ENCODE measurements around the gene PLBD2. TPM values are rescaled to one million over a fixed set of nuclear protein-coding genes. Genes with fewer than 3 reads are reported as not detected.
"Not testable (repeated sequence)": the region's sequence is repeated elsewhere in the genome, so short reads cannot be mapped to it uniquely, and the experiment has no call there.

PLBD2 gene
- polyA plus RNA-seq, 1 experiment: 16.0 TPM

DNA sequence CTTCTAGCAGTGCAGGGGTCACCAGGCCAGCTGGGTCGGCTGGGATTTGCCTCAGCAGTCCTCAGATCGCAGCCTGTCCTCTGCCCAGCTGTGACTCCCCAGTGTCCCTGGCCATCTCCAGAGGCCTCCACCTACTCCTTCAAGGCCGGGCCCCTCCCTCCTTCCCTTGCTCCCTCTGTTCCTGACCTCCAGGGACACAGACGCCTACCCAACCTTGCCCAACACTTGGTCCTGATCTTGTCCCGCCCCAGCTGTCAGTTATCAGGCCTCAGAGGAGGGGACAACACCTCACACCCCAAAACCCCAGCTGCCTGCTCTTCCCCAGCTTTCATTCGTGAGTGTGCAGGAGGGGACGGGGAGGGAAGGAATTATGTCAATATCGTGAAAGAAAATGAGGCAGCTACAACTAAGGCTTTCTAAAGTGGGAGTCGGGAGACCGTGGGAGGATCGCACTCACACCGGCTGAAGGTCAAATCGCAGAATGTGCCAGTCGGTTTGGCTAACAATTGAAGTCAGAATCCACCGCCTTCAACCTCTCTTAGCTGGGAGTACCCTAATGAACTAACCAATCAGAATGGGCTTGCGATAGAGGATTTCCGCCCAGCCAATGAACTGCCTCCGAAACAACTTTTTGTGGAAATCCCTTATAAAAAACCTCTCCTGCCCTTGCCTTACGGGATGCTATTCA, 9.4 kb upstream of the PLBD2 start:
- POLR2A ChIA-PET: no interaction called here
- Histone ChIP-seq H3K9me3 (ENCODE audit: control insufficient read depth, insufficient read depth, low read length) (no peaks in the 10 kb centered on the region), H3K27ac (ENCODE audit: low read depth, low read length) (peak overlapping the region; percentile 11), H3K4me3 (ENCODE audit: low read depth, low read length) (no peak overlapping the region), H3K27me3 (ENCODE audit: control insufficient read depth, insufficient read depth, low read length) (peaks cover 7% of the 10 kb centered on the region)
- DNase-seq (ENCODE audit: low read depth, low spot score): no peak
- CTCF ChIA-PET: no interaction called here
- TF ChIP-seq CTCF (IDR thresholded peaks at IDR 0.05; ENCODE audit: low read depth, low read length): no peak

GRCh38 chr12:113351089-113351488, 7.3 kb upstream of the PLBD2 start:
- H3K27me3 ChIP-seq (ENCODE audit: control insufficient read depth, insufficient read depth, low read length): peaks cover 7% of the 10 kb centered on the region
- H3K27ac ChIP-seq (ENCODE audit: low read depth, low read length): no peak overlapping the region
- no peak for TF ChIP-seq CTCF (IDR thresholded peaks at IDR 0.05; ENCODE audit: low read depth, low read length)
- H3K4me3 ChIP-seq (ENCODE audit: low read depth, low read length): no peak overlapping the region
- DNase-seq (ENCODE audit: low read depth, low spot score): no peak
- ChIA-PET CTCF (no interaction called here), POLR2A (no interaction called here)
- H3K9me3 ChIP-seq (ENCODE audit: control insufficient read depth, insufficient read depth, low read length): no peaks in the 10 kb centered on the region

DNA sequence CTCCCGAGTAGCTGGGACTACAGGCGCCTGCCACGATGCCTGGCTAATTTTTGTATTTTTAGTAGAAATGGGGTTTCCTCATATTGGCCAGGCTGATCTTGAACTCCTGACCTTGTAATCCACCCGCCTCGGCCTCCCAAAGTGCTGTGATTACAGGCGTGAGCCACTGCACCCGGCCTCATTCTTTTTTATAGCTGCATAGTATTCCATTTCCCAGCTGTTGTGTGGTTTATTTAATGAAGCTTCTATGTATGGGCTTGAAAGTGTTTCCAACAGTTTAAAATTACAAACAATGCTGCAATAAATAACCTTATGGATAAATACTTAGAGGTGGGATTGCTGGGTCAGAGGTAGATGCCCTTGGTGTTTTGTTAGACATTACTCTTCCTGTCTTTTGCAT, 4.2 kb upstream of the PLBD2 start:
- POLR2A ChIA-PET; DNase-seq (ENCODE audit: low read depth, low spot score); H3K4me3 ChIP-seq (ENCODE audit: low read depth, low read length); H3K9me3 ChIP-seq (ENCODE audit: control insufficient read depth, insufficient read depth, low read length); H3K27me3 ChIP-seq (ENCODE audit: control insufficient read depth, insufficient read depth, low read length); H3K27ac ChIP-seq (ENCODE audit: low read depth, low read length): not testable (repeated sequence)
- CTCF ChIA-PET: interaction anchor here (0.6 kb wide), 1 partner anchor 386 kb away, joined by 3 read pairs; no protein-coding TSS in a partner anchor

- CTCF ChIA-PET: no interaction called here
- POLR2A ChIA-PET: interaction anchor here (0.9 to 1.4 kb wide), 3 partner anchors 63 to 175 kb away, joined by 3 to 4 read pairs (median 4); partner anchors contain the start of gene SDSL
- H3K27ac ChIP-seq (ENCODE audit: low read depth, low read length): no peak overlapping the region
Observed at GRCh38 chr12:113359133-113359938, 949 bp downstream of the PLBD2 start.

More at GRCh38 chr12:113359133-113359938, 949 bp downstream of the PLBD2 start:
- peaks cover 3% of the 10 kb centered on the region; the same call in 1 of the 2 replicates for H3K9me3 ChIP-seq (ENCODE audit: control insufficient read depth, insufficient read depth, low read length)
- peak overlapping the region; percentile 92 for H3K4me3 ChIP-seq (ENCODE audit: low read depth, low read length)
- H3K27me3 ChIP-seq (ENCODE audit: control insufficient read depth, insufficient read depth, low read length): peaks cover 2% of the 10 kb centered on the region
- no peak for TF ChIP-seq CTCF (IDR thresholded peaks at IDR 0.05; ENCODE audit: low read depth, low read length)
- no peak for DNase-seq (ENCODE audit: low read depth, low spot score)

Data from AG04450 (cell line).